Skeletal muscle cell (primary cell): ENCODE data around the gene SBNO2.

Source experiments
- DNase-seq: peaks from one replicate; pipeline ENCODE4 v3.0.0-alpha.2; 2010; ENCODE audit warnings: low read depth
- H3K4me3 ChIP-seq: 2 replicates; pipeline ENCODE4 v1.5.1; 2011; ENCODE audit warnings: low read depth, mild to moderate bottlenecking, control low read depth, low read length, moderate library complexity

Gene SBNO2

DNA sequence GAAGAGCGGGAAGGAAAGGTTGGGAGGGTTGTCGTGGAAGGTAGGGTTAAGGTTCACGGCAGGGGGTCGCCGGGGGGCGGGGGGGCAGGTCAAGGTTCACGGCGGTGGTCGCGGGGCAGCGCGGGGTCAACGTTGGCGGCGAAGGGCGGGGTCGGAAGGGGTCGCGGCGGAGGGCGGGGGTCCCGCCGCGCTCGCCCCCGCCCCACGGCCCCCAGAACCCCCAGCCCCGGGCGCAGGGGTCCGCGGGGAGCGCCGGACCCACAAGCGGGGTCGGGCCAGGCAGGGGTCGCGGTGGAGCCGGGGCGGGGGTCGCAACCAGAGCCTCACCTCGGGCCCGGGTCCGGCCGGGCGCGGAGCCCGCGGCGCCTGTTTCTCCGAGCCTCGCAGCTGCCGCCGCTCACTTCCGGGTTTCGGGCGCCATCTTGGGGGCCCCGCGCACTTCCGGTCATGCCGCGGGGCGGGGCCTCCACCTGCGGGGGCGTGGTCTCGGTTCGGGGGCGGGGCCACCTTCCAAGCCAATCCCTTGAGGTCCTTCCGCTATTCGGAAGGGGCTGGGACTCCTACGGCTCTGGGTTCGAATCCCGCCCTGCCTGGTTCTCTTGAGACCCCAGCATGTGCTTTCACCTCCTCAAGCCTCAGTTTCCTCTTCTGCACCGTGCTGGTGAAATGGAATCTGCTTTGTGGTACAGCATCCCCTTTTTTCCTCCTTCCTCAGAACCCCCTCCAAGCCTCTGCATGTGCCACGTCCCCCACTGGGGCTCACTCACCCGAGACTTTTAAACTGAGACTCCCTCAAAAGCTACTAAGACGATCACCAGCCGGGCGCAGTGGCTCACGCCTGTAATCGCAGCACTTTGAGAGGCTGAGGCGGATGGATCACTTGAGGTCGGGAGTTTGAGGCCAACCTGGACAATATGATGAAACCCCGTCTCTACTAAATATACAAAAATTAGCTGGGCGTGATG, at the start of gene SBNO2:
SBNO2 (minus strand) TSS at position 424 of the 965 bp plus-strand sequence. CDS start 19,992 bp downstream, outside the sequence.
- peak; percentile 36 for DNase-seq
- H3K4me3 ChIP-seq = peak within 1 kb of the TSS; percentile 80

GRCh38 chr19:1223018-1223855, 49.2 kb upstream of the SBNO2 start:
- no peak for DNase-seq
- no peak overlapping the region for H3K4me3 ChIP-seq

DNA sequence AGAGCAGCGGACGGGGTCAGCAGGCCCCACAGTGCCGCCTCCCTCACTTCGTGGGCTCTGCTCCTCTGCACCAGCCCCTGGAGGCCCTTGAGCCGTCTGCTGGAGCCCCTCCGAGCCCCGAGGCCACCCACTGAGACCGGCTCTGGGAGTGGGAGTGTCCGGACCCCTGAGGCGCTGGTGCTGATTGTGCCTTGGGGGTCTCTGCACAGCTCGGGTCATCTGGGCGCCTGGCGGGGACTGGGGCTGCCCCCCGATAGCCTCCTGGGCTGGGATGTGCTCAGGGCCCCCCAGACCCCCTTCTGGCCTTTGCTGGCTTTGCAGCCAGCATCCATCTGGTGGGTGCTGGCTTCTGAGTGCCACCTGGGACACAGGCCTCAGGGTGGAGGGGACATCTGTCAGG, 48.3 kb upstream of the SBNO2 start:
- no peak for DNase-seq
- H3K4me3 ChIP-seq = no peak overlapping the region

- H3K4me3 ChIP-seq = no peak overlapping the region
- DNase-seq = no peak
Observed at GRCh38 chr19:1221904-1222255, 47.8 kb upstream of the SBNO2 start.

DNA sequence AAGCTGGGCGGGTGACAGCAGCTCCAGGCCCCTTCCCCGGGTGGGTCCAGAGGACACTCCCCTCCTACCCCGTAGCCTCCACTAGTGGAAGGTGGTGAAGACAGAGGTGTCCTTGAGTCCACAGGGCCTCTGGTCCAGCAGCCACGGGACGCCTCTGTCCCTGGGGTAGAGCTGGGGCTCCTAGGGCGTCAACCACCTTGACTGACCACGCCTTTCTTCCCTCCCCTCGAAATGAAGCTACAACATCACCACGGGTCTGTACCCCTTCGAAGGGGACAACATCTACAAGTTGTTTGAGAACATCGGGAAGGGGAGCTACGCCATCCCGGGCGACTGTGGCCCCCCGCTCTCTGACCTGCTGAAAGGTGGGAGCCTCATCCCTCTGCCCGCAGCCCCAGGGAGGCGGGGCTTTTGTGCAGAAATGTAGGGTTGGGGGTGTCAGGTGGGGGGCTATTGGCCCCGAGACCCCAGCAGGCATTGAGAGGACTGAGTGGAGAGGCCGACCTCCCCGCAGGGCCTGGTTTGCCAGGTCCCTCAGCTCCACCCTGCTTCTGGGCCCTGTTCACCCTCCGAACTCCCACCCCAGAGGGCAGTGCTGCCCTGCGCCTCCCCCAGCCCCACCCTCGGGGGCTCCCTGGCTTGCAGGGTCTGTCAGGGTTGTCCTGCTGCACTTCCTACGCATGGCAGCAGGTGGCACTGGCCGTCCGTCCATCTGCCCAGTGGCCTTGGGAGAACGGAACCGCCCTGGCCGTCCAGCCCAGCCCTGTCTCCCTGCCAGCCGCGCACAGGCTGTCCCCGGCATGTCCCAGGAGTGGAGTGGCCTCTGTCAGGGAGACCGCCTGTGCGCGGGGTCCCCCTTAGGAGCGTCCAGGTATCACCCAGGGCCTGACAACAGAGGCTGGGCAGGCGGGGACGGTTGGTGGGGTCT, 47.2 kb upstream of the SBNO2 start:
- H3K4me3 ChIP-seq = no peak overlapping the region
- DNase-seq = no peak

- no peak overlapping the region for H3K4me3 ChIP-seq
- DNase-seq = no peak
Observed at GRCh38 chr19:1220477-1220930, 46.4 kb upstream of the SBNO2 start.

DNA sequence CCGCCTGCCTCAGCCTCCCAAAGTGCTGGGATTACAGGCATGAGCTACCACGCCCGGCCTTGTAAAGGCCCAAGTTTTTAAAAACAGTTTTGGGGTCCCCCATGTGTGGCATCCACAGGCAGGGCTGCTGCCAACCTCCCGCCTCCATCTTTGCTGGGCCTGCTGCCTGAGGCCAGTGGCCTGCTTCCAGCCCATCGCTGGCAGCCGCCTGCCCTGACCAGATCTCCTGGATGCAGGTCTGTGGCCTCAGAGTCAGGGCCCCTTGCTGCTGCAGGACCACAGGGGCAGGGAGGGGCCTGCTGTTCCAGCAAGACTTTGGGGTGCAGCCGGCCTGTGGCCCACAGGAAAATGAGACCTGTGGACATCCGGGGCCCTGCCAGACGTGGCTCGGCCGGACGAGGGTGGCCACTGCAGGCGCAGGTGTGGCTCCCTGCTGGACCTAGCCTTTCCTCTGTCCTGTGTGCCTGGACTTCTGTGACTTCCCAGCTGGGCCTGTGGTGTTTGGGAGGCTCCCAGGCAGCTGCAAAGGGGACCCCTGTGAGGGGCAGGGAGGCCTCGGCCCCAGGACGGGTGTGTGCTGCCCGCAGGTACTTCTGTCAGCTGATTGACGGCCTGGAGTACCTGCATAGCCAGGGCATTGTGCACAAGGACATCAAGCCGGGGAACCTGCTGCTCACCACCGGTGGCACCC, 45.9 kb upstream of the SBNO2 start:
- DNase-seq = no peak

GRCh38 chr19:1218751-1219567, 44.9 kb upstream of the SBNO2 start:
- DNase-seq = no peak
- no peak overlapping the region for H3K4me3 ChIP-seq

More for the DNA sequence above, 45.9 kb upstream of the SBNO2 start:
- H3K4me3 ChIP-seq = no peak overlapping the region

DNA sequence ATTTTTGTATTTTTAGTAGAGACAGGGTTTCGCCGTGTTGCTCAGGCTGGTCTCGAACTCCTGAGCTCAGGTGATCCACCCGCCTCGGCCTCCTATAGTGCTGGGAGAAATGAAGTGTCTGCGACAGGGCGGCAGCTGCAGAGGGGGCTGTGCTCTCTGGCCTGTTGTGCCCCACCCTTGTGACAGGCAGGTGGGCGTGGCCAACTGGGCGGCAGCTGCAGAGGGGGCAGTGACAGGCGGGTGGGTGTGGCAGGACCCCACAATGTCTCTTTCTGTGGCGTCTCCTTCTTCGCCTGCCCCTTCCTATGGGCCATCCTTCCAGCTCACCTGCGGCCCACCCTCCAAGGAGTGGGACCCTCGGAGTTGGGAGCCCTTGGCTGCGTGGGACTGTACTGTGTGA, 43.3 kb upstream of the SBNO2 start:
- DNase-seq = no peak
- H3K4me3 ChIP-seq = no peak overlapping the region

DNA sequence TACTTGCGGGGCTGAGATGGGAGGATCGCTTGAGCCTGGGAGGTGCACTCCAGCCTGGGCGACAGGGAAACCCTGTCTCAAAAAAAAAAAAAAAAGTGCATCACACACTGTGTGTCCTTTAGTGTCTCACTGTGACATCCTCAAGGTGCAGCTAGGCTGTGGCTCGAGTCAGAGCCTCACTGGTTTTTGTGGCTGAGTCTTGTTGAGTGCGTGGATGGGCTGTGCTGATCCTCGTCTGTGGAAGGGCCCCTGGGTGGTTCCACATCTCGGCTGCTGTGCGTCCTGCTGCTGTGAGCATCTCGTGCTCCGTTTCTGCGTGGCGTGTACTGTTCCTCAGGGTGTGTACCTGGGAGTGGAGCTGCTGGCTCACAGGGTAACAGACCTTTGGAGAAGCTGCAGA, 42.7 kb upstream of the SBNO2 start:
- no peak for DNase-seq

DNA sequence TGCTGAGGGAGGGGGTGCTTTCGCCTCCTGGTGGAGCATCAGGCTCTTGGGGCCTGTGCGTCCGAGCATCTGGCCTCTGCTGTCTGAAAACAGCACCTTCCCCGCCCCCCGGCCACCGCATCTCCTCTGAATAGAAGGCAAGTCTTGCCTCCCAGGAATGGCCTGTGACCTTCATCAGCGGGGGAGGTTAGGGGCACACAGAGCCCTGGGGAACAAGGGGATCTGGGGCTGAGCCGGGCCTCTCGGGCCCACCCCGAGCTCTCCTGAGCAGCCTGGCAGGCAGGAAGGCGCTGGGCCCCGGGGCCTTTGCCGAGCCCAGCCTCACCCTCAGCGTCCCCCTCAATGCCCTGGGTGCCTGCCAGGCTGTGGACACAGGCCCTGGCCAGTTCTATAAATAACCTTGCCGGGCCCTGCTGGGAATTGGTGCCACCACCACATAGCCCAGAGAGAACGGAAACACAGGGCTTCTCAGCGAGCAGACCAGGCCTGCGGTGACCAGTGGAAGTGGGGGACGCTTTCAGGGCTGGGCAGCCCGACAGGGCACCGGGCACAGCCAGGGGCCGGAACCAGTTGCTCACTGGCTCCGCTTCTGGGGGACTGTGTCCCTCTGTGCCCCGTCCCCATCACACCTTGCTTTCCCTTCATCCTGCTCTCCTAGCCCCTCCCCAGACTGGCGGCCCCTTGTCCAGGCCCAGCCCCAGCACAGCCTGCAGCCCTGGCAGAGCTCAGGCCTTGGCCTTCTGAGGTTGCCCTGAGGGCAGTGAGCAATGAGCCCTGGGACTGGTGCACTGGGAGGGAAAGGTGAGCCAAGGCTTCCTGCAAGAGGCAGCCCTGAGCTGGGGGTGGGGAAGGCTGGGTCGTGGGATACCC, 41.0 kb upstream of the SBNO2 start:
- no peak for DNase-seq

More for the DNA sequence above, 42.7 kb upstream of the SBNO2 start:
- no peak overlapping the region for H3K4me3 ChIP-seq

DNA sequence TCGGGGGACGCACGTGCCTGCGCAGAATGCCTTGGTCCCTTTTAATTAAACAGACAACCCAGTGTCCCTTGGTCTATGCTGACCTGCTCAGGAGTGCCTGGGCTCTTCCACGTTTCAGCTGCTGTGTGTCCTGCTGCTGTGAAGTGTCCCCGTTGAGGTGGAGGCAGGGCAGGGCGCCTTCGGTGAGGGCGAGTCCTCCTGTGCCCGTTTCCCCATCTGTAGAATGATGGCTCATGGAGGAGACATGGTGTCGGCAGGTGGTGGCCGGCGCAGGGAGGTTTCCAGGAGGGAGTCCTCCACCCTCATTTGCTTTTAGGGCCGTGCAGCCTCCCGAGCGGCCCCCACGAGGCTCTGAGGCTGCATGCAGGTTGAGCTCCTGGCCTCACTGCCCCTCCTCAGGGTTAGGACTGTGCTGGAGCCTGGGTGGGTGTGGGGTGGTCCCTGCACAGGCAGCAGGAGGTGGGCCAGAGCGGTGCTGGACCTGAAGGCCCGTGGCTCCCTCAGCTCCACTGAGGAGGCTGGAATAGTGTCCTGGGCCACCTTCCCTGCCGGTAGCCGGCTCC, 40.3 kb upstream of the SBNO2 start:
- DNase-seq = no peak
- H3K4me3 ChIP-seq = no peak overlapping the region

More for the DNA sequence above, 41.0 kb upstream of the SBNO2 start:
- no peak overlapping the region for H3K4me3 ChIP-seq

DNA sequence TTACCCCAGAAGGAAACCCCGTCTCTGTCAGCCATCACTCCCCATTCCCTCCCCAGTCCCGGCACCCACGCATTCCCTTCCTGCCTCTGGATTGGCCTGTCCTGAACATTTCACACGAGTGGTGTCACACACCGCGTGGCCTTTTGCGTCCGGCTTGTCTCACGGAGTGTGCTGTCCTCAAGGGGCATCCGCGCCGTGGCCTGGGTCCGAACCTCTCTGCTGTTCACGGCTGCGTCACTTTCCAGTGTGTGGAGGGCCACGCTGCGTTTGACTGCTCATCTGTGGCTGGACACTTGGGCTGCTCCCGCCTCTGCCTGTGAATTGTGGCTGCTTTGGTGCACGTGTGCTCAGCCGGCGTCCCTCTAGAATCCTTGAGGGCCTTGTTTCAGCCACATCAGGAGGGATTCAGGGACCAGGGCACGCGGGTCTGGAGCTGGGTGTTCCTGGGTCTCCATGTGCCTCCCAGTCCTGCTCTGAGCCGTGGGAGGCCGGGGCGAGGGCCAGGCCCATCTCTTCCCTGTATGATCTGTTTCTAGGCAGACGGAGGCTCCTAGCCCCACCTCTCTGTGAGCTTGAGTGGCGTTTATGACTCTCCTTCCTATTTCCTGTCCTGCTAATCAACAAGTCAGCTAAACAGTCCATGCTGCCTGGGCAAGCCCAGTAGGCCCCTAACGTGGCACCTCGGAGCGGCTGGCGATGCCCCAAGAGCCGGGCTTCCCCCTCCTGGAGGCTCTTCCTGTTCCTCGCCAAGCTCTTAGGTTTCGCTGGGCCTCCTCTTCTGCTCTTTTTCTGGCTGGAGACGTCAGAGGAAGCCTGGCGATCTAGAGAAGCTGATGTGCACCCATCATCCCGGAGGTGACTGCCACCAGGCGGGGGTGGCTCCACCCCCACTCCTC, 39.6 kb upstream of the SBNO2 start:
- DNase-seq = peak; percentile 65
- no peak overlapping the region for H3K4me3 ChIP-seq

- DNase-seq = no peak
- H3K4me3 ChIP-seq = no peak overlapping the region
Observed at GRCh38 chr19:1211494-1212234, 37.6 kb upstream of the SBNO2 start.

- no peak overlapping the region for H3K4me3 ChIP-seq
Observed at GRCh38 chr19:1210227-1210538, 36.1 kb upstream of the SBNO2 start.

More at GRCh38 chr19:1210227-1210538, 36.1 kb upstream of the SBNO2 start:
- no peak for DNase-seq
